ENCODE data around the gene BAG1. TPM values are rescaled to one million over a fixed set of nuclear protein-coding genes. Genes with fewer than 3 reads are reported as not detected.

Gene BAG1
- total RNA-seq, 2 experiments from 2014 or later: 52.7 to 56.6 TPM

GRCh38 chr9:33256236-33256635 is 8.3 kb downstream of the BAG1 start:
- no peak for DNase-seq
- no peak overlapping the region for H3K4me3 Mint-ChIP-seq
- ChIA-PET POLR2A (no interaction called here), CTCF (interaction anchor here (2.7 kb wide), 1 partner anchor 31 kb away, joined by 8 read pairs; no protein-coding TSS in a partner anchor)
- H3K27me3 Mint-ChIP-seq: no peaks in the 10 kb centered on the region
- no peaks in the 10 kb centered on the region for H3K9me3 Mint-ChIP-seq
- intact Hi-C loops (cut with micrococcal nuclease): loop anchor here (2.0 kb wide), 1 partner anchor 19 kb away; no protein-coding TSS in a partner anchor
- H3K4me1 Mint-ChIP-seq (ENCODE audit: low read depth): peaks cover 2% of the 10 kb centered on the region
- H3K27ac Mint-ChIP-seq: no peak overlapping the region
- peaks cover 59% of the 10 kb centered on the region for H3K36me3 Mint-ChIP-seq

GRCh38 chr9:33255471-33255870 is 9.0 kb downstream of the BAG1 start:
- peaks cover 51% of the 10 kb centered on the region for H3K36me3 Mint-ChIP-seq
- no peak overlapping the region for H3K4me3 Mint-ChIP-seq
- intact Hi-C loops (cut with micrococcal nuclease): no loop called here
- no peaks in the 10 kb centered on the region for H3K27me3 Mint-ChIP-seq
- H3K4me1 Mint-ChIP-seq (ENCODE audit: low read depth): peaks cover 2% of the 10 kb centered on the region
- no peak for DNase-seq
- ChIA-PET POLR2A (interaction anchor here (1.7 kb wide), 1 partner anchor 9 kb away, joined by 7 read pairs; the partner anchor contains the start of genes BAG1 and CHMP5), CTCF (no interaction called here)
- no peaks in the 10 kb centered on the region for H3K9me3 Mint-ChIP-seq
- H3K27ac Mint-ChIP-seq: no peak overlapping the region

GRCh38 chr9:33255014-33255413 is 9.5 kb downstream of the BAG1 start:
- no peak for DNase-seq
- H3K27me3 Mint-ChIP-seq: no peaks in the 10 kb centered on the region
- no peak overlapping the region for H3K27ac Mint-ChIP-seq
- H3K9me3 Mint-ChIP-seq: no peaks in the 10 kb centered on the region
- POLR2A ChIA-PET: interaction anchor here (1.7 kb wide), 1 partner anchor 9 kb away, joined by 7 read pairs; the partner anchor contains the start of genes BAG1 and CHMP5
- H3K4me1 Mint-ChIP-seq (ENCODE audit: low read depth): peaks cover 2% of the 10 kb centered on the region
- CTCF ChIA-PET: no interaction called here
- intact Hi-C loops (cut with micrococcal nuclease): no loop called here
- no peak overlapping the region for H3K4me3 Mint-ChIP-seq
- peaks cover 48% of the 10 kb centered on the region for H3K36me3 Mint-ChIP-seq

GRCh38 chr9:33254211-33254610 is 10.3 kb downstream of the BAG1 start:
- intact Hi-C loops (cut with micrococcal nuclease): no loop called here
- ChIA-PET CTCF (interaction anchor here (0.6 kb wide), 1 partner anchor 41 kb away, joined by 3 read pairs; no protein-coding TSS in a partner anchor), POLR2A (interaction anchor here (1.7 kb wide), 1 partner anchor 10 kb away, joined by 7 read pairs; the partner anchor contains the start of genes BAG1 and CHMP5)
- Mint-ChIP-seq H3K4me1 (ENCODE audit: low read depth) (no peaks in the 10 kb centered on the region), H3K27ac (no peak overlapping the region), H3K27me3 (no peaks in the 10 kb centered on the region), H3K9me3 (no peaks in the 10 kb centered on the region), H3K4me3 (no peak overlapping the region), H3K36me3 (peaks cover 44% of the 10 kb centered on the region)
- no peak for DNase-seq

- Mint-ChIP-seq H3K4me3 (no peak overlapping the region), H3K9me3 (no peaks in the 10 kb centered on the region), H3K27ac (no peak overlapping the region), H3K36me3 (peaks cover 22% of the 10 kb centered on the region), H3K4me1 (ENCODE audit: low read depth) (no peaks in the 10 kb centered on the region), H3K27me3 (no peaks in the 10 kb centered on the region)
- CTCF ChIA-PET: no interaction called here
- no peak for DNase-seq
- POLR2A ChIA-PET: no interaction called here
- intact Hi-C loops (cut with micrococcal nuclease): no loop called here
These were observed 14.0 kb downstream of the BAG1 start for GRCh38 chr9:33250458-33250995.

- Mint-ChIP-seq H3K27ac (no peak overlapping the region), H3K4me3 (no peak overlapping the region), H3K36me3 (peaks cover 22% of the 10 kb centered on the region), H3K4me1 (ENCODE audit: low read depth) (no peaks in the 10 kb centered on the region), H3K9me3 (no peaks in the 10 kb centered on the region), H3K27me3 (no peaks in the 10 kb centered on the region)
- no peak for DNase-seq
- intact Hi-C loops (cut with micrococcal nuclease): no loop called here
- CTCF ChIA-PET: no interaction called here
- POLR2A ChIA-PET: interaction anchor here (0.5 to 0.7 kb wide), 2 partner anchors 8 to 1166 kb away, joined by 3 to 4 read pairs; no protein-coding TSS in a partner anchor
These were observed 14.5 kb downstream of the BAG1 start for GRCh38 chr9:33249983-33250382.

GRCh38 chr9:33249087-33249658 is 15.3 kb downstream of the BAG1 start:
- ChIA-PET POLR2A (interaction anchor here (0.7 kb wide), 1 partner anchor 9 kb away, joined by 4 read pairs; no protein-coding TSS in a partner anchor), CTCF (interaction anchor here (0.7 kb wide), 1 partner anchor 79 kb away, joined by 3 read pairs; no protein-coding TSS in a partner anchor)
- peaks cover 16% of the 10 kb centered on the region for H3K36me3 Mint-ChIP-seq
- DNase-seq: no peak
- intact Hi-C loops (cut with micrococcal nuclease): no loop called here
- no peak overlapping the region for H3K4me3 Mint-ChIP-seq
- no peak overlapping the region for H3K27ac Mint-ChIP-seq
- H3K27me3 Mint-ChIP-seq: no peaks in the 10 kb centered on the region
- no peaks in the 10 kb centered on the region for H3K4me1 Mint-ChIP-seq (ENCODE audit: low read depth)
- H3K9me3 Mint-ChIP-seq: no peaks in the 10 kb centered on the region

- no peaks in the 10 kb centered on the region for H3K4me1 Mint-ChIP-seq (ENCODE audit: low read depth)
- POLR2A ChIA-PET: no interaction called here
- H3K9me3 Mint-ChIP-seq: no peaks in the 10 kb centered on the region
- no peak overlapping the region for H3K27ac Mint-ChIP-seq
- H3K4me3 Mint-ChIP-seq: no peak overlapping the region
- no peak for DNase-seq
- peaks cover 15% of the 10 kb centered on the region for H3K36me3 Mint-ChIP-seq
- H3K27me3 Mint-ChIP-seq: no peaks in the 10 kb centered on the region
- intact Hi-C loops (cut with micrococcal nuclease): no loop called here
- CTCF ChIA-PET: interaction anchor here (0.7 kb wide), 1 partner anchor 78 kb away, joined by 3 read pairs; no protein-coding TSS in a partner anchor
These were observed 15.9 kb downstream of the BAG1 start for GRCh38 chr9:33248606-33249005.

- intact Hi-C loops (cut with micrococcal nuclease): no loop called here
- ChIA-PET CTCF (no interaction called here), POLR2A (no interaction called here)
- Mint-ChIP-seq H3K9me3 (no peaks in the 10 kb centered on the region), H3K27me3 (no peaks in the 10 kb centered on the region), H3K27ac (no peak overlapping the region), H3K4me1 (ENCODE audit: low read depth) (no peaks in the 10 kb centered on the region), H3K4me3 (no peak overlapping the region), H3K36me3 (peaks cover 7% of the 10 kb centered on the region)
- no peak for DNase-seq
These were observed 18.1 kb downstream of the BAG1 start for GRCh38 chr9:33246269-33246860.

- intact Hi-C loops (cut with micrococcal nuclease): no loop called here
- no peak overlapping the region for H3K4me3 Mint-ChIP-seq
- no peaks in the 10 kb centered on the region for H3K27me3 Mint-ChIP-seq
- H3K27ac Mint-ChIP-seq: no peak overlapping the region
- CTCF ChIA-PET: no interaction called here
- POLR2A ChIA-PET: no interaction called here
- no peaks in the 10 kb centered on the region for H3K4me1 Mint-ChIP-seq (ENCODE audit: low read depth)
- H3K36me3 Mint-ChIP-seq: peaks cover 7% of the 10 kb centered on the region
- no peak for DNase-seq
- no peaks in the 10 kb centered on the region for H3K9me3 Mint-ChIP-seq
These were observed 19.2 kb downstream of the BAG1 start for GRCh38 chr9:33245341-33245740.

- no peak overlapping the region for H3K4me3 Mint-ChIP-seq
- H3K9me3 Mint-ChIP-seq: no peaks in the 10 kb centered on the region
- intact Hi-C loops (cut with micrococcal nuclease): no loop called here
- no peak overlapping the region for H3K27ac Mint-ChIP-seq
- CTCF ChIA-PET: interaction anchor here (0.6 kb wide), 1 partner anchor 54 kb away, joined by 4 read pairs; no protein-coding TSS in a partner anchor
- no peaks in the 10 kb centered on the region for H3K27me3 Mint-ChIP-seq
- POLR2A ChIA-PET: no interaction called here
- no peaks in the 10 kb centered on the region for H3K4me1 Mint-ChIP-seq (ENCODE audit: low read depth)
- peaks cover 5% of the 10 kb centered on the region for H3K36me3 Mint-ChIP-seq
- no peak for DNase-seq
These were observed 20.2 kb downstream of the BAG1 start for GRCh38 chr9:33244137-33244784.

- POLR2A ChIA-PET: no interaction called here
These were observed 21.8 kb downstream of the BAG1 start for GRCh38 chr9:33242609-33243134.

More at GRCh38 chr9:33242609-33243134, 21.8 kb downstream of the BAG1 start:
- DNase-seq: no peak
- no peaks in the 10 kb centered on the region for H3K9me3 Mint-ChIP-seq
- CTCF ChIA-PET: no interaction called here
- no peak overlapping the region for H3K4me3 Mint-ChIP-seq
- H3K4me1 Mint-ChIP-seq (ENCODE audit: low read depth): no peaks in the 10 kb centered on the region
- H3K27ac Mint-ChIP-seq: no peak overlapping the region
- intact Hi-C loops (cut with micrococcal nuclease): no loop called here
- no peaks in the 10 kb centered on the region for H3K27me3 Mint-ChIP-seq
- peaks cover 3% of the 10 kb centered on the region for H3K36me3 Mint-ChIP-seq
